SW480 (cell line): ENCODE measurements around the gene IL6.
"Not testable (repeated sequence)": the region's sequence is repeated elsewhere in the genome, so short reads cannot be mapped to it uniquely, and the experiment has no call there.

ENCODE experiments used
- DNase-seq: peaks from one replicate; pipeline ENCODE4 v3.0.0-alpha.2; 2016; ENCODE audit warnings: low spot score

IL6 gene

DNA sequence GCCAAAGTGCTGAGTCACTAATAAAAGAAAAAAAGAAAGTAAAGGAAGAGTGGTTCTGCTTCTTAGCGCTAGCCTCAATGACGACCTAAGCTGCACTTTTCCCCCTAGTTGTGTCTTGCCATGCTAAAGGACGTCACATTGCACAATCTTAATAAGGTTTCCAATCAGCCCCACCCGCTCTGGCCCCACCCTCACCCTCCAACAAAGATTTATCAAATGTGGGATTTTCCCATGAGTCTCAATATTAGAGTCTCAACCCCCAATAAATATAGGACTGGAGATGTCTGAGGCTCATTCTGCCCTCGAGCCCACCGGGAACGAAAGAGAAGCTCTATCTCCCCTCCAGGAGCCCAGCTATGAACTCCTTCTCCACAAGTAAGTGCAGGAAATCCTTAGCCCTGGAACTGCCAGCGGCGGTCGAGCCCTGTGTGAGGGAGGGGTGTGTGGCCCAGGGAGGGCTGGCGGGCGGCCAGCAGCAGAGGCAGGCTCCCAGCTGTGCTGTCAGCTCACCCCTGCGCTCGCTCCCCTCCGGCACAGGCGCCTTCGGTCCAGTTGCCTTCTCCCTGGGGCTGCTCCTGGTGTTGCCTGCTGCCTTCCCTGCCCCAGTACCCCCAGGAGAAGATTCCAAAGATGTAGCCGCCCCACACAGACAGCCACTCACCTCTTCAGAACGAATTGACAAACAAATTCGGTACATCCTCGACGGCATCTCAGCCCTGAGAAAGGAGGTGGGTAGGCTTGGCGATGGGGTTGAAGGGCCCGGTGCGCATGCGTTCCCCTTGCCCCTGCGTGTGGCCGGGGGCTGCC, at the start of gene IL6:
IL6 (plus strand) TSS at position 294 of the 807 bp plus-strand sequence; CDS start at position 357, 63 bp downstream.
- no peak for DNase-seq

DNA sequence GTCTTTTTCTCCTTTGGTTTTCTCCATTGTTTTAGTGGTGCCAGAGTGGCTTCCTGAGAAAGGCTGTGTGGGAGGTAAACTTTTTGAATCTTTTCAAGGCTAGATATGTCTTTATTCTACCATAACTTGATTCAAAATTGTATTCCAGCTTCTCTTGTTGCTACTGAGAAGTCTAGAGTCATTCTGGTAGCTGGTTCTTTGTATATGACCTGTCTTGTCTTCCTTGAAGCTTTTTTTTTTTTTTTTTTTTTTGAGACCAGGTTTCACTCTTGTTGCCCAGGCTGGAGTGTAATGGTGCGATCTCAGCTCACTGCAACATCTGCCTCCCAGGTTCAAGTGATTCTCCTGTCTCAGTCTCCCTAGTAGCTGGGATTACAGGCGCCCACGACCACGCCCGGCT, 49.7 kb upstream of the IL6 start:
- not testable (repeated sequence) for DNase-seq

DNA sequence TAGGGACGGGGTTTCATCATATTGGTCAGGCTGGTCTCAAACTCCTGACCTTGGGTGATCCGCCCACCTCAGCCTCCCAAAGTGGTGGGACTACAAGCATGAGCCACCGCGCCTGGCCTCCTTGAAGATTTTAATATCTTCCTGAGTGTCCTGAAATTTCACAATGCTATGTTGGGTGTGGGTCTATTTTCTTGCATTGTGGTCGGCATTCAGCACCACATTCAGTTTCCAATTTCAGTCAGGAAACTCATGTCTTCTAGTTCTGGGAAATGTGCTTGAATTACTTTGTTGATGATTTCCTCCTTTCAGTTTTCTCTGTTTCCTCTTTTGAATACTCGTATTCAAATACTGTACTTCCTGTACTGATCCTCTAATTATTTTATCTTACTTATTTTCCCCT, 49.3 kb upstream of the IL6 start:
- no peak for DNase-seq

DNA sequence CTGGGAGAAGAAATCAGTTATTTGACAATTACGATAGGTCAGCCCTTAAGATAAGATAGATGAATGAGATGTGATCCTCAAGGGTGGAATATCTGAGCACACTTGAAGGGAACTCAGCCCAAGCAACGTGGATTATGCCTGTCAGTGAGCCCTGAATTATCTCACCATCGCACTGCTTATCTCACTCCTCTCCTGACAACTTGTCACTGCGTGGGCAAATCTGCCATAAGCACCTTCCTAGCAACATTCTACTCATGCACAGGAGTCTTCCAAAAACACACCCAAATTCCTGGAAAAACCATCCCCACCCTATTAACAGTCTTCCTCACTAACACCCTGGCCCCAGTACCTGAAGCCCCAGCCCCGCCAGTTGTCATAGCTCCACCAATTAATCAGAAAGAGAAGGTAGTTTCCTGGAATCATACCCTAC, 46.5 kb upstream of the IL6 start:
- DNase-seq: no peak

DNA sequence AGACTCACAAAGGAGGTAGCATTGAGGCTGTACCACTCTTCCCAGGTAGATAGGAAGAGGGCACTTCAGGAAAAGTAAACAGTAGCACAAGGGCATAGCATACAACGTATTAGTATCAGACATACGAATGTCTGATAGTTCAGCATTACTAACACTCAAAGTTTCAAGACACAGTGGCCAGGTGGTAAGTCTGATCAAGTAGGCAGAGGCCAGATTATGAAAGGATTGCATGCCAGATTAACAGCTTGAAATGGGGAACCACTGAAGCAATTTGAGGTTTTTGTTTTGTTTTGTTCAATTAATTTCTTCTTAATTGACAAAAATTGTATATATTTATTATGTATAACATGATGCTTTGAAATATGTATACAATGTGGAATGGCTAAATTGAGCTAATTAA, 45.7 kb upstream of the IL6 start:
- DNase-seq: no peak

DNA sequence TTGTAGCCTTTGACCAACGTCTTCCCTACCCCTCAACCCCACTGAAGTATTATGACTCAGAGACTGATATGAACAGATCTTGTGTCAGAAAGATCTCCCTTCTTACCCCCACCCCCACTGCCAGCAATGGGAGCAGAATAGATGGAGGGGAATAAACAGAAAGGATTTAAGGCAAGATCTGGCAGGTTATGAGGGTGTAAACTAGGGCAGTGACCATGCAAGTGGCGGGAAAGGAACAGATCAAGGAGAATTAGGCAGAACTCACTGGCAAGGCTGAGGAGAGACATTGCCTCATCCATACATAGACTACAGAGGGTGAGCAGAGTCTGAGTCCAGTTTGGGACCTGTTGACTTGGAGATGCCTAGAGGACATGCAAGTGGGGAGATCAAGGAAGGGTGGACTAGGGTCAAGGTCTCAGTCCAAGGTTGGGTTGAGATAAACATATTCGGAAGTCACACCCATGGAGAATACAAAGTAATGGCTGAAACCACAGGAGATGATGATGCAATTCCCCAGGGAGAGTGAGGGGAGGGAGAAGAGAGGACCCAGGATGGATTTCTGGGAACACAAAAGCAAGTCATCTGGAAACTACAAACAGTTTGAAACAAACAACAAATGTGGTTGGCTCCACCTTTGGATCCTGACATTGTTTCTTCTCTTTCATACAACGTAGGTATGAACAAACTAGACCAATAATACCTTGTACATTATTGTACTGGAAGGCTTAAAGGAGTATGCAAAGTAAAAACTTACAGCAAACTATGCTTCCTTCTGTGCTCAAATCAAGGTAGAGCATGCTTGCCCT, 44.9 kb upstream of the IL6 start:
- DNase-seq: no peak

DNA sequence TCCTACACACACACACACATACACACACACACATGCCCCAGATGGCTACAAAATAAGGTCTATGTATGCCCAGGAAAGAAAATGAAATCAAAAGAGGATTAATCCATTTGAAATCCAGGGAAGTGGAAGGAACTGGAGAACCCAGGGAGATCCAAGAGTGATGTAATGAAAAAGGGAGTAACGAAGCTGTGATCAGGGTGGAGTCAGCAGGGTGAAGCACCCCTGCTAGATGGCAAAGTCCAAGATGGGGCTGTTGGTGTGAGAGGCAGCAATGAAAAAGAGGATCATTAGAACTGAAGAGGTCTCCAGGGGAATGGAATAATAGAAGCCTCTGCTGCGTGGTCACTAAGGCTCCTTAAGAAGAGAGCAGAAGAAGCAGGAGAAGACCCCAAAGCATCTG, 43.6 kb upstream of the IL6 start:
- DNase-seq: no peak

DNA sequence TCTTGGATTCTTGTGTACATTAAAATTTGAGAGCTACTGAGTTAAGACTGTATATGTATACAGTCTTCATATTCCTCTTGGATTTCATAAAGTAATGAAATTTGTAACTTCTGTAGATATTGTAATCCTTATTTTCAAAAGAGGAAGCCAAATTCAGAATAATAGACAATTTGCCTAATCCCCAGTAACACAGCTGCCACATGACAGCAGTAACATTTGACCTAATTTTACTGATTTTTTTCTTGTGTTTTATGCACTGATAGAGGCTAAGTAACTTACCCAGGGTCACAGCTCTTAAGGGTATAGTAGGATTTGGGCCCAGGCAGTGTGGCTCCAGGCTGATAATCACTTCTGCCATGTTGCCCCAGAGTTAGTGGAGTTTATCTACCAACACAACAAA, 40.4 kb upstream of the IL6 start:
- DNase-seq: no peak

DNA sequence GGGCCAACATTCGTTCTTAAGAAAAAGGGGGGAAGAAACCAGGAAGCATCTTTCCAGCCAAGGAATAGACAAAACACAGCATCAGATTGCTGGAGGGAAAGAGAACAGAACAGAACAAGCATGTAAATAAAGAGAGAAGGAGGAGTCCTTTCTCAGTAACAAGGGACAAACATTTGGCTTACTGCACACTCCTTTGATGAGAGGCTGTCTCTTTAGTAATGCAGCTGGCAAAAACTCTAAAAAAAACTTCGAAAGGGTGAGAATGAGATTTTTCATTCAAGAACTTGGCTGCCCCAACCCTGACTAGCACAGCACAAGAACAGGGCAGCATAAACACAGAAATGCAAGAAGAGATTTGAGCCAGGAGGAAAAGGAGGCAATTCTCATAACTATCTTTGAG, 38.9 kb upstream of the IL6 start:
- no peak for DNase-seq

DNA sequence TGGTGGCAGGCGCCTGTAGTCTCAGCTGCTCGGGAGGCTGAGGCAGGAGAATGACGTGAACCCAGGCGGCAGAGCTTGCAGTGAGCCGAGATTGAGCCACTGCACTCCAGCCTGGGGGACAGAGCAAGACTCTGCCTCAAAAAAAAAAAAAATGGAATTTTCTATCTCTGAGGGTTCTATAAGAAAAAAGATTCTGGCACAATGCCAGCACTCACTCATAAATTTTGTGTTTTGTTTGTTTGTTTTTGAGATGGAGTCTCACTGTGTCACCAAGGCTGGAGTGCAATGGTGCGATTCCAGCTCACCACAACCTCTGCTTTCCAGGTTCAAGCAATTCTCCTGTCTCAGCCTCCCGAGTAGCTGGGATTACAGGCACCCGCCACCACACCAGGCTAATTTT, 38.1 kb upstream of the IL6 start:
- DNase-seq: not testable (repeated sequence)

DNA sequence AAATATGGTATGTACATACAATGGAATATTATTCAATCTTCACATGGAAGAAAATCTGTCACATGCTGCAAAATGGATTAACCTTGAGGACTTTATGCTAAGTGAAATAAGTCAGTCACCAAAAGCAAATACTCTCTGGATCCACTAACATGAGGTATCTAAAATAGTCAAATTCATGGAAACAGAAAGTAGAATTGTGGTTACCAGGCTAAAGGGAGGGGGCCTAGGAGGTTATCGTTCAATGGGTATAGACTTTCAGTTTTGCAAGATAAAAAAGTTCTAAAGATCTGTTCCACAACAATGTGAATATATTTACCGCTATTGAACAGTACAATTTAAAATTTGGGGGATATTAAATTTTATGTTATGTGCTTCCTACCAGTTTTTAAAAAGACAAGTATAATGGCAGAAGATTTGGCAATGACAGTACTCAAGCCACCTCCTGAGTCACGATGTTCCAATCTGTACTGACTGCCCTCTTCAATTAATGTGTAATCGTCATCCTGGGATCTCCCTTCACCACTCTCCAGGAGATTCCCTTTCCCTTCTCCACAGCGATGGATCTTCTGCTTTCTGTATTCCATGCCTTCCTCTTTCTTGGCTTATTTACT, 32.3 kb upstream of the IL6 start:
- no peak for DNase-seq

DNA sequence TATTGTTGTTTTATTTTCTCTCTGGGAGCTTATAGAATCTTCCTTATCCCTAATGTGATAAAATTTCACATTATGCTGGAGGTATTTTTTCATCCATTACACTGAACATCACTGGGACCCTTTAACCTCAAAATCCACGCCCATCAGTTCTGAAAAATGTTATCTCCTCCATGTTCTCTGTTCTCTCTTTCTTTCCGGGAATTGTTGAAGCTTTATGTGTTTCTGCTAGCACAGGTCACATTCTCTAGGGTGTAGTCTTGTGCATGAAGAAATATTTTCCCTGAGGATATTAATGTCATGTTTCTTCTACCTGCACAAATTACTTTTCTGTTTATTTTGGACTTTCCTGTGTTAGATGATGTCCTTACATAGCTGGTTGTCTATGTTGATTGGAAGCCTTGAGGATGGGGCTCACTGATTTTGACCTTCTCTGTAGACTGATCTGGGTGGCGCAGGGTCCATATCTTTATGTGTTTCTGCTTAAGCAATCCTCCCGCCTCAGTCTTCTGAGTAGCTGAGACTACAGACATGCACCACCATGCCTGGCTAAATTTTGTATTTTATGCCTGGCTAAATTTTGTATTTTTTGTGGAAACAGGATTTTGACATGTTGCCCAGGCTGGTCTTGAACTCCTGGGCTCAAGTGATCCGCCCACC, 31.4 kb upstream of the IL6 start:
- DNase-seq: no peak

DNA sequence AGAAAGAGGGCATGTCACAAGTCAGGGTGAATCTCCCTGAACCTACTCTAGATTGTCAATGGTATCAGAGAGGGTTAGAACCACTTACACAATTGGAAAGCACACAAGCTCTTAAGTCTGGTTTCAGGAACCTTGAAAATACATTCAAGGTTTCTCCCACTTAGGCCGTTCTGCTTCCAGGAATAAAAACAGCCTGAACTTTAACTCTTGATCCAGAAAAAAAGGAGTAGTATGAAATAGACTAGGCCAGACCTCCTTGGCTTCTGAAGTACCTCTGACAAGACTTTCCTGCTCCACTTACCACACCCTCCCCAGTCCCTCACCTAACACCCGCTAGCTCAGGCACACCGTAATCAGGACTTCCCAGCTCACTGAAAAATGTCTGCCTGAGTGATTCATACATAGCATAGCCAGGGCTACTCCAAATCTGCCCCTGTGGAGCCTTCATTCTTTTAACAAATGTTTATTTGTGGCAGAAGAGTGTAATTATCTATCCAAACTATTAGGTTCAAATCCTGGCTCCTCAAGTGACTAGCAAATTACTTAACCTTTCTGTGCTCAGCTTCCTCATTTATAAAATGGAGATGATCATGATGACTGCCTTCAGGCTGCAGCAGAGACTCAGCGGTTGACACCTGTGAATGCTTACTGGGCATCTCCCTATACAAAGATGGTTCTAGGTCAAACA, 30.3 kb upstream of the IL6 start:
- no peak for DNase-seq

DNA sequence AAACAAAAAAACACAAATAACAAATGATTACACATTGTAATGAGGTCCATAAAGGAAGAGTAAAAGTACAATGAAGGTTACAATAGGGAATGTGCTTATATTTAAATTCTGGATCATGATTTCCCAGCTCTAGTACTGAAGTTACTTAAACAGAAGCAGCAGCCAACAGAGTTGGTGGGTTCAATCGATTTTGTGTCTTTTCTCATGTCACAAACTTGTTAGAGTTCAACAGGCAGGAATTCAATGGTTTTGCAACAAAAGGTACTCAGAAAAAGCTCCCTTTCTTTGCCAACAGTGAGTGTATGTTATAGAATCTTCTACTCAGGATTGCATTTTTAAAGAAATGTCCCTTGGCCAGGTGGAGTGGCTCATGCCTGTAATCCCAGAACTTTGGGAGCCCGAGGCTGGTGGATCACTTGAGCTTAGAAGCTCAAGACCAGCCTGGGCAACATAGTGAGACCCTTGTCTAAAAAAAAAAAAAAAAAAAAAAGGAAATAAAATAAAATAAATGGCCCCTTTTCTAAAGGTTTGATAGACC, 29.6 kb upstream of the IL6 start:
- no peak for DNase-seq

DNA sequence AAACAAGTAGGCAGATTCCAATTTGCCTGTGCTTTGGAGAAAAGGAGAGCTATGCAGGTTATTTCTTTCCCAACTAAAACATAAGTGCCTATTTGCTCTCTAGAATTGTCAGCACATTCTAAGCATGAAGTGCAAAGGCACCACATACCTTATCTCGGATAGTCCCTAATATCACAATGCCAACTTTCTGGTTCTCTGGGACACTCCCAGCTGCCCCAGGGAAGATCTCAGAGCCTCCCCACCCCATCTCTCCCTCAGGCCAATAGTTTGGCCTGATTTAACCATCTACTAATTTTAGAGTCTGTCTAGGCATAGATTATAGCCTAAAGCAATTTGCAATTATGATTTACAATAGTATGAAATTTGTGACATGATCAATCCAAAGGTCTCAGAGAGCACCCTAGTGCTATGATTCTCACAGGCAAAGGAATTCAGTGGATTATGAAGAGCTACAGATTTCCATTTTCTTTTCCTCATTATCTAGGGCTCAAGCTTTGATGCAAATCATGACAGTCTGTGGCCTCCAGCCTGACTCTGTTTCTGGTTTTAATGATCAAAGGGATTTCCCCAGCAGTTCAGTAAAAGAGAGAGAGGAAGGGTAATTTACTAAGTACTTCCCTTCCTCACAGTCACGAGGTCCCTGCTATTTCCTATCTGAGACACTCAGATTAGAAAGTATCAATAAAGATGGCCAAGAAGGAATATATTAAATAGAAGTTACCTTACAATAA, 29.0 kb upstream of the IL6 start:
- no peak for DNase-seq

DNA sequence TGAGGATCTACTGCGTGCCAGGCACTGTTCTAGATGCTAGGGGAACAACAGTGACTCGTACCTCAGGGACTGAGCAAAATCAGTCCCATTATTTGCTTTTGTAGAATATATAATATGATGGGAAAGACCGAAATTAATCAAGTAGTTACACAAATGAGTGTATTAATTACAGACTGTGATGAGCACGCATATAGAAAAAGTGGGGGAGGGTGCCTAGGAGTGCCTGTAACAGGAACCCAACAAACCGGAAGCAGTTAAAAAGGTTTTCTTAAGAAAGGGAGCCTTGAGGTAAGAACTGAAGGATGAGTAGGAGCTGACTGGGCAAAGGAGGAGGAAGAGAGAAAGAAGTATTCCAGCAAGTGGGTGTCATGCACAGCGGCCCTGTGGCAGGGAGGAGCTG, 28.2 kb upstream of the IL6 start:
- no peak for DNase-seq

DNA sequence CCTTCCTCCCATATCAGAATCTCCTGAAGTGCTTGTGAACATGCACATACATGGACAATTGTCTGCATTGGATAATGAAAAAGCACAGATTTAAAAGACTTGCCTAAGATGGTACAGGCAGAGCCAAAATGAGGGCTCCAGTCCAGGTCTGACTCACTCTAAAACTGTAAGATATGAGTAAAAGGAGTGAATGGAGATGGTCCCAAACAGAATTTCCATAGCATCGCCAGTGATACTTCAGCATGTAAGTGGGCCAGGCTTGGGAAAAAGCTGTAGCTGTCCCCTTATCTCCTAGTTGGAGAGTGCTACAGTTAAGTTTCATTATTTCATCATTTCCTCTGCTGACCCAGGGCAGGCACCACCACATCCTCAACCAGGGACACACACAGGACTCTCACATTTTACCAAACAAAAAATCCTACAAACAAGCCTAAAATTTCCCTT, 26.4 kb upstream of the IL6 start:
- DNase-seq: no peak

DNA sequence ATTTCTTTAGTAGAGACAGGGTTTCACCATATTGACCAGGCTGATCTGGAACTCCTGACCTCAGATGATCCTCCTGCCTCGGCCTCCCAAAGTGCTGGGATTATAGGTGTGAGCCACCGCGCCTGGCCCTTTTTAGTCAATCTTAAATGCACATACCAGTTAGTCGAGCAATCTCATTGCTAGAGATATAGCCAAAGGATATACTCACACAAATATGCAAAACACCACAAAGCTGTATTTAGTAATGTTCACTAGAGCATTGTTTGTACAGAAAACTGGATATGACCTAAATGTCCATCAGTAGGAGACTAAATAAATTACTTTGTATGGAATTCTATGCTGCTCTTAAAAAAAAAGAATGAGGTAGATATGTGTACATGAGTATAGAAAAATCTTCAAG, 24.5 kb upstream of the IL6 start:
- no peak for DNase-seq

DNA sequence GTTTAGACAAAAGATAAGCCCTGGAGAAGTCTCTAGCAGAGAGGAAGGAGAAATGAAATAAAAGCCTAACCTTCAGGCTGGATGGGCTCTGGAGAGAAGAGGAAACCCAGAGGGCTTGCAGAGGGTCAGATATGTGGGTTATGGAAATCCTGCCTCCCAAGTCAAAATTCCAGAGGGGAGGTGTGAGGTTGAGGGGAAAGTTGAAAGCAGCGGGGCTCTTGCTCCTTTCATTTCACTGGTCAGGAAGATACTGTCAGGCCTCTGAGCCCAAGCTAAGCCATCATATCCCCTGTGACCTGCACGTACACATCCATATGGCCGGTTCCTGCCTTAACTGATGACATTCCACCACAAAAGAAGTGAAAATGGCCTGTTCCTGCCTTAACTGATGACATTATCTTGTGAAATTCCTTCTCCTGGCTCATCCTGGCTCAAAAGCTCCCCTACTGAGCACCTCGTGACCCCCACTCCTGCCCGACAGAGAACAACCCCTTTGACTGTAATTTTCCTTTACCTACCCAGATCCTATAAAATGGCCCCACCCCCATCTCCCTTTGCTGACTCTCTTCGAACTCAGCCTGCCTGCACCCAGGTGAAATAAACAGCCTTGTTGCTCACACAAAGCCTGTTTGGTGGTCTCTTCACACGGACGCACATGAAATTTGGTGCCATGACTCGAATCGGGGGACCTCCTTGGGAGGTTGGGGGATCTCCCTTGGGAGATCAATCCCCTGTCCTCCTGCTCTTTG, 23.7 kb upstream of the IL6 start:
- not testable (repeated sequence) for DNase-seq

DNA sequence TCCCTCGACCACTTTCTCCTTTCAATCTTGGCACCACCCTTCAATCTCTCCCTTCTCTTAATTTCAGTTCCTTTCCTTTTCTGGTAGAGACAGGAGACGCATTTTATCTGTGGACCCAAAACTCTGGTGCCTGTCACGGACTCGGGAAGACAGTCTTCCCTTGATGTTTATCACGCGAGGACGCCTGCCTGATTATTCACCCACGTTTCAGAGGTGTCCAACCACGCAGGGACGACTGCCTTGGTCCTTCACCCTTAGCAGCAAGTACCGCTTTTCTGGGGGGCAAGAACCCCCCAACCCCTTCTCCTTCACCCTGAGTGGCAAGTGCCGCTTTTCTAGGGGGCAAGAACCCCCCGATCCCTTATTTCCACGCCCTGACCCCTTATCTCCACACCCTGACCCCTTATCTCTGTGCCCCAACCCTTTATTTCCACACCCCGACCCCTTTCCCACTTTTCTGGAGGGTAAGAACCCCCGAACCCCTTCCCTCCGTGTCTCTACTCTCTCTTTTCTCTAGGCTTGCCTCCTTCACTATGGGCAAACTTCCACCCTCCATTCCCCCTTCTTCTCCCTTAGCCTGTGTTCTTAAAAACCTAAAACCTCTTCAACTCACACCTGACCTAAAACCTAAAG, 22.9 kb upstream of the IL6 start:
- not testable (repeated sequence) for DNase-seq
